ENCODE data around the gene PNP. TPM values are rescaled to one million over a fixed set of nuclear protein-coding genes. Genes with fewer than 3 reads are reported as not detected.
"Not testable (repeated sequence)": the region's sequence is repeated elsewhere in the genome, so short reads cannot be mapped to it uniquely, and the experiment has no call there.

The PNP gene
- total and polyA plus RNA-seq, 2 experiments from 2014 or later = 24.6 to 39.6 TPM

GRCh38 chr14:20498622-20499021, 29.4 kb downstream of the PNP start:
- no peak for TF ChIP-seq EZH2phosphoT487 (IDR thresholded peaks at IDR 0.05; ENCODE audit: insufficient read depth, low read depth)
- TF ChIP-seq EZH2 (IDR thresholded peaks at IDR 0.05; ENCODE audit: insufficient read depth, poor library complexity, severe bottlenecking) = no peak
- in situ Hi-C loops (cut with MboI) = no loop called here
- Histone ChIP-seq H3K27me3 (replicated peaks; ENCODE audit: insufficient read depth) (no peaks in the 10 kb centered on the region; the same call in 1 of the 2 replicates), H2AFZ (no peak overlapping the region), H3K79me2 (ENCODE audit: insufficient read depth) (no peaks in the 10 kb centered on the region), H3K9me2 (ENCODE audit: insufficient read depth) (no peaks in the 10 kb centered on the region), H3K27ac (no peak overlapping the region), H4K20me1 (ENCODE audit: insufficient read depth) (no peaks in the 10 kb centered on the region), H3K9me3 (ENCODE audit: low read depth) (no peaks in the 10 kb centered on the region), H3K9ac (no peak overlapping the region), H3K36me3 (ENCODE audit: low read depth) (no peaks in the 10 kb centered on the region), H3K4me2 (ENCODE audit: unreplicated experiment) (no peak overlapping the region), H3F3A (ENCODE audit: insufficient read depth) (peaks cover 5% of the 10 kb centered on the region; the same call in 1 of the 2 replicates), H3K4me3 (no peak overlapping the region), H3K4me1 (ENCODE audit: insufficient read depth) (0 out of 2 replicates have a peak, but pooled peaks cover 4% of the 10 kb centered on the region)
- no peak for DNase-seq
- WGBS, 2 experiments (ENCODE audit: low coverage in 1 of 2, low lambda C conversion rate in 2 of 2, missing lambda C conversion rate in 2 of 2) = 36 to 41% methylated on average over 2 of the region's 2 CpGs

GRCh38 chr14:20499108-20499507, 29.9 kb downstream of the PNP start:
- TF ChIP-seq EZH2phosphoT487 (IDR thresholded peaks at IDR 0.05; ENCODE audit: insufficient read depth, low read depth) (no peak), EZH2 (IDR thresholded peaks at IDR 0.05; ENCODE audit: insufficient read depth, poor library complexity, severe bottlenecking) (no peak)
- Histone ChIP-seq H3K36me3 (ENCODE audit: low read depth) (no peaks in the 10 kb centered on the region), H3K9me2 (ENCODE audit: insufficient read depth) (no peaks in the 10 kb centered on the region), H4K20me1 (ENCODE audit: insufficient read depth) (no peaks in the 10 kb centered on the region), H3K9ac (no peak overlapping the region), H3K9me3 (ENCODE audit: low read depth) (no peaks in the 10 kb centered on the region), H3K79me2 (ENCODE audit: insufficient read depth) (no peaks in the 10 kb centered on the region), H3K27me3 (replicated peaks; ENCODE audit: insufficient read depth) (no peaks in the 10 kb centered on the region; the same call in 1 of the 2 replicates), H3K4me2 (ENCODE audit: unreplicated experiment) (no peak overlapping the region), H3K4me1 (ENCODE audit: insufficient read depth) (0 out of 2 replicates have a peak, but pooled peaks cover 4% of the 10 kb centered on the region), H3K4me3 (no peak overlapping the region), H3K27ac (no peak overlapping the region), H3F3A (ENCODE audit: insufficient read depth) (peaks cover 5% of the 10 kb centered on the region; the same call in 1 of the 2 replicates), H2AFZ (0 out of 2 replicates have a peak overlapping the region, but pooled peaks have one; percentile 2)
- WGBS, 2 experiments (ENCODE audit: low coverage in 1 of 2, low lambda C conversion rate in 2 of 2, missing lambda C conversion rate in 2 of 2) = 31 to 37% methylated on average over 4 of the region's 4 CpGs
- in situ Hi-C loops (cut with MboI) = no loop called here
- no peak for DNase-seq

- H3K27ac ChIP-seq = no peak overlapping the region
- H4K20me1 ChIP-seq (ENCODE audit: insufficient read depth) = no peaks in the 10 kb centered on the region
- no peak for TF ChIP-seq EZH2phosphoT487 (IDR thresholded peaks at IDR 0.05; ENCODE audit: insufficient read depth, low read depth)
- no peaks in the 10 kb centered on the region; the same call in 1 of the 2 replicates for H3K27me3 ChIP-seq (replicated peaks; ENCODE audit: insufficient read depth)
- H3K4me3 ChIP-seq = no peak overlapping the region
- no peak overlapping the region for H2AFZ ChIP-seq
- H3K9me2 ChIP-seq (ENCODE audit: insufficient read depth) = no peaks in the 10 kb centered on the region
- in situ Hi-C loops (cut with MboI) = no loop called here
- no peaks in the 10 kb centered on the region for H3K79me2 ChIP-seq (ENCODE audit: insufficient read depth)
- WGBS, 2 experiments (ENCODE audit: low coverage in 1 of 2, low lambda C conversion rate in 2 of 2, missing lambda C conversion rate in 2 of 2) = 64 to 67% methylated on average over 5 of the region's 5 CpGs
- no peaks in the 10 kb centered on the region for H3K9me3 ChIP-seq (ENCODE audit: low read depth)
- peaks cover 5% of the 10 kb centered on the region; the same call in 1 of the 2 replicates for H3F3A ChIP-seq (ENCODE audit: insufficient read depth)
- no peaks in the 10 kb centered on the region for H3K36me3 ChIP-seq (ENCODE audit: low read depth)
- H3K9ac ChIP-seq = no peak overlapping the region
- no peak for DNase-seq
- no peak overlapping the region for H3K4me2 ChIP-seq (ENCODE audit: unreplicated experiment)
- 0 out of 2 replicates have a peak, but pooled peaks cover 4% of the 10 kb centered on the region for H3K4me1 ChIP-seq (ENCODE audit: insufficient read depth)
These were observed 30.7 kb downstream of the PNP start for GRCh38 chr14:20499881-20500280.

DNA sequence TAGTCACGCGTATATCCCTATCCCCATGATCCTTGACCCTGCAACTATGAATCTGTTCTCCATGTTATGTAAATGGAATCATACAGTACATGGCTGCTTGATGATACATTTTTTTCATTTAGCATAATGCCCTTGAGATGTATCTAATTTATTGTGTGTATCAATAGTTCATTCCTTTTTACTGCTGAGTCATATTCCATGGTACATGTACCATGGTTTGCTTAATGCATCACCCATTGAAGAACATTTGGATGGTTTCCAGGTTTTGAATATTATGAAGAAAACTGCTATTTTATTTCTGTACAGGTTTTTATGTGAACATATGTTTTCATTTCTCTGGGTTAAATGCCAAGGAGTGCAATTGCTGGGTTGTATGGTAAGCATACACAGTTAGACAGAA, 32.1 kb downstream of the PNP start:
- peak; percentile 77 for DNase-seq
- Histone ChIP-seq H3K4me1 (ENCODE audit: insufficient read depth) (no peaks in the 10 kb centered on the region), H3K79me2 (ENCODE audit: insufficient read depth) (no peaks in the 10 kb centered on the region), H3K27me3 (replicated peaks; ENCODE audit: insufficient read depth) (no peaks in the 10 kb centered on the region; the same call in 1 of the 2 replicates), H3K9me2 (ENCODE audit: insufficient read depth) (no peaks in the 10 kb centered on the region), H3K9me3 (ENCODE audit: low read depth) (no peaks in the 10 kb centered on the region), H3K36me3 (ENCODE audit: low read depth) (no peaks in the 10 kb centered on the region), H3F3A (ENCODE audit: insufficient read depth) (no peaks in the 10 kb centered on the region), H3K9ac (no peak overlapping the region), H3K4me3 (no peak overlapping the region), H3K27ac (no peak overlapping the region), H3K4me2 (ENCODE audit: unreplicated experiment) (no peak overlapping the region), H2AFZ (no peak overlapping the region), H4K20me1 (ENCODE audit: insufficient read depth) (no peaks in the 10 kb centered on the region)
- WGBS, 2 experiments (ENCODE audit: low coverage in 1 of 2, low lambda C conversion rate in 2 of 2, missing lambda C conversion rate in 2 of 2) = 95 to 98% methylated on average over 2 of the region's 2 CpGs
- TF ChIP-seq EZH2 (IDR thresholded peaks at IDR 0.05; ENCODE audit: insufficient read depth, poor library complexity, severe bottlenecking) (no peak), EZH2phosphoT487 (IDR thresholded peaks at IDR 0.05; ENCODE audit: insufficient read depth, low read depth) (no peak)
- in situ Hi-C loops (cut with MboI) = no loop called here

GRCh38 chr14:20503898-20504297, 34.7 kb downstream of the PNP start:
- in situ Hi-C loops (cut with MboI) = no loop called here

GRCh38 chr14:20506276-20506675, 37.1 kb downstream of the PNP start:
- H3K9ac ChIP-seq; H3K27ac ChIP-seq; H4K20me1 ChIP-seq (ENCODE audit: insufficient read depth); H3K9me3 ChIP-seq (ENCODE audit: low read depth); H2AFZ ChIP-seq; H3K9me2 ChIP-seq (ENCODE audit: insufficient read depth); H3K27me3 ChIP-seq (replicated peaks; ENCODE audit: insufficient read depth); H3K4me2 ChIP-seq (ENCODE audit: unreplicated experiment); DNase-seq; H3K4me1 ChIP-seq (ENCODE audit: insufficient read depth); in situ Hi-C loops (cut with MboI); H3K36me3 ChIP-seq (ENCODE audit: low read depth); H3K4me3 ChIP-seq; H3K79me2 ChIP-seq (ENCODE audit: insufficient read depth); H3F3A ChIP-seq (ENCODE audit: insufficient read depth): not testable (repeated sequence)
- WGBS, 2 experiments (ENCODE audit: low coverage in 1 of 2, low lambda C conversion rate in 2 of 2, missing lambda C conversion rate in 2 of 2) = 100% methylated on average over 1 of the region's 30 CpGs; no CpG with 5 or more reads in 1 of the 2 experiments

More at GRCh38 chr14:20503898-20504297, 34.7 kb downstream of the PNP start:
- no peaks in the 10 kb centered on the region for H3K79me2 ChIP-seq (ENCODE audit: insufficient read depth)
- H3K36me3 ChIP-seq (ENCODE audit: low read depth) = no peaks in the 10 kb centered on the region
- H3K9me3 ChIP-seq (ENCODE audit: low read depth) = no peaks in the 10 kb centered on the region
- no peak for DNase-seq
- H3K9me2 ChIP-seq (ENCODE audit: insufficient read depth) = no peaks in the 10 kb centered on the region
- H3K27me3 ChIP-seq (replicated peaks; ENCODE audit: insufficient read depth) = no peaks in the 10 kb centered on the region; the same call in 1 of the 2 replicates
- H3K4me3 ChIP-seq = no peak overlapping the region
- H3K9ac ChIP-seq = no peak overlapping the region
- H3K4me1 ChIP-seq (ENCODE audit: insufficient read depth) = no peaks in the 10 kb centered on the region
- H2AFZ ChIP-seq = no peak overlapping the region
- TF ChIP-seq EZH2 (IDR thresholded peaks at IDR 0.05; ENCODE audit: insufficient read depth, poor library complexity, severe bottlenecking) = no peak
- TF ChIP-seq EZH2phosphoT487 (IDR thresholded peaks at IDR 0.05; ENCODE audit: insufficient read depth, low read depth) = no peak
- H3K4me2 ChIP-seq (ENCODE audit: unreplicated experiment) = no peak overlapping the region
- no peak overlapping the region for H3K27ac ChIP-seq
- H3F3A ChIP-seq (ENCODE audit: insufficient read depth) = no peaks in the 10 kb centered on the region
- WGBS, 2 experiments (ENCODE audit: low coverage in 1 of 2, low lambda C conversion rate in 2 of 2, missing lambda C conversion rate in 2 of 2) = 20 to 22% methylated on average over 6 of the region's 6 CpGs
- H4K20me1 ChIP-seq (ENCODE audit: insufficient read depth) = no peaks in the 10 kb centered on the region

- H3F3A ChIP-seq (ENCODE audit: insufficient read depth); H3K9ac ChIP-seq; DNase-seq; in situ Hi-C loops (cut with MboI); H3K27ac ChIP-seq; H3K9me2 ChIP-seq (ENCODE audit: insufficient read depth); H3K4me2 ChIP-seq (ENCODE audit: unreplicated experiment); H3K4me1 ChIP-seq (ENCODE audit: insufficient read depth); H4K20me1 ChIP-seq (ENCODE audit: insufficient read depth); H3K79me2 ChIP-seq (ENCODE audit: insufficient read depth); H3K9me3 ChIP-seq (ENCODE audit: low read depth); H2AFZ ChIP-seq; H3K27me3 ChIP-seq (replicated peaks; ENCODE audit: insufficient read depth); H3K4me3 ChIP-seq; H3K36me3 ChIP-seq (ENCODE audit: low read depth): not testable (repeated sequence)
- WGBS, 2 experiments (ENCODE audit: low coverage in 1 of 2, low lambda C conversion rate in 2 of 2, missing lambda C conversion rate in 2 of 2) = no CpG with 5 or more reads among the region's 30 CpGs
These were observed 37.5 kb downstream of the PNP start for GRCh38 chr14:20506752-20507151.
